GM18858 (cell line): ENCODE measurements around the gene TEX11.
"Not testable (repeated sequence)": the region's sequence is repeated elsewhere in the genome, so short reads cannot be mapped to it uniquely, and the experiment has no call there.

ENCODE experiments used
- ATAC-seq: cut with Tn5 transposase; IDR thresholded peaks from one replicate; pipeline ENCODE4 v1.9.1; 2021; ENCODE audit not compliant: unreplicated experiment

The TEX11 gene

DNA sequence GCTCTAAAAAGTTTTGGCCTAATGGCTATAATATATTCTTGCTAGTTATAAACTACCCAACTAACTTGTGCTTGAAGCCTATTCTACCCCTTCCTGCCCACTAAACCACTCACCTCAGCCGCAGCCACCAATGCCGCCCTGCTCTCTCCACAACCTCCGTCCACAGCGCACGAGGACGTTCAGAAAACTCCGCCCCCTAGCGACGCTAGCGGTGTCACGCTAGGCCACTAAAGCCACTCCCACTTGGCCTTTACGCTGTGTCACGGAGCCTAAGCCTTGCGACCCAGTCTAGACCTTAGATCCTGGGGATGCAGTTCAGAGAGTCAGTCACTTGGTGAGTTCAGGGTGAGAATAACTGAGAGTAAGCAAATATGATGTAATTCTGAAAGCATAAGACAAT, at the start of gene TEX11:
TEX11 (minus strand) TSS at position 171 of the 400 bp plus-strand sequence. CDS start 922 bp downstream, outside the sequence.
- no peak for ATAC-seq

DNA sequence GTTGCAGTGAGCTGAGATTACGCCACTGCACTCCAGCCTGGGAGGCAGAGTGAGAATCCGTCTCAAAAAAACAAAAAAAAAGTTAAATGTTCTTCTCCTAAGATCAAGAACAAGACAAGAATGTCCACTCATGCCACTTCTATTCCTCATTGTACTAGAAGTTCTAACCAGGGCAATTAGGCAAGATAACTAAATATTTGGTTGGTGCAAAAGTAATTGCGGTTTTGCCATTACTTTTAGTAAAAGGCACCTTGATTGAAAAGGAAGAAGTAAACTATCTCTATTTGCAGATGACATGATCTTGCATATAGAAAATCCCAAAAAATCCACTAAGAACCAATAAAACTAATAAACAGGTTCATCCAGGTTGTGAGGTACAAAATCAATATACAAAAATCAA, 46.4 kb upstream of the TEX11 start:
- no peak for ATAC-seq

DNA sequence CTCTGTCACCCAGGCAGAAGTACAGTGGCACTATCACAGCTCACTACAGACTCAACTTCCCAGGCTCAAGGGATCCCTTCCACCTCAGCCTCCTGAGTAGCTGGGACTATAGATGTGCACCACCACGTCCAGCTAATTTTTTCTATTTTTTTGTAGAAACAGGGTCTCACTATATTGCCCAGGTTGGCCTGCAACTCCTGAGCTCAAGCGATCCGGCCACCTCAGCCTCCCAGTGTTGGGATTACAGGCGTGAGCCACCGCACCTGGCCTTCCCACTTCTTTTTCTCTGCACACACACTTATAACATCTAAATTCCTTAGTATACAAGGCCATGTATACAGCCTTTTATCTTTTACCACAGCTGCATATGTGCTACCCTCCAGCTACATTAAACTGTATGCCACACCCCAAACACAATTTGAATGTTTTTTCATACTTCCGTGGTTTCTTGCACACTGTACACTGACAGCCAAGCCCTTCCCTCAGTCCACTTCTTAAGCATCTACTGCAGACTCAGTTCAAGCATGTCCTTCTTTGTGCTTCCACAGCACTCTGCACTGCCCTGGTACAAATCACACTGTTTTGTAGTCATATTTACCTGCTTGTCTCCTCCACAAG, 15.9 kb upstream of the TEX11 start:
- ATAC-seq = no peak

DNA sequence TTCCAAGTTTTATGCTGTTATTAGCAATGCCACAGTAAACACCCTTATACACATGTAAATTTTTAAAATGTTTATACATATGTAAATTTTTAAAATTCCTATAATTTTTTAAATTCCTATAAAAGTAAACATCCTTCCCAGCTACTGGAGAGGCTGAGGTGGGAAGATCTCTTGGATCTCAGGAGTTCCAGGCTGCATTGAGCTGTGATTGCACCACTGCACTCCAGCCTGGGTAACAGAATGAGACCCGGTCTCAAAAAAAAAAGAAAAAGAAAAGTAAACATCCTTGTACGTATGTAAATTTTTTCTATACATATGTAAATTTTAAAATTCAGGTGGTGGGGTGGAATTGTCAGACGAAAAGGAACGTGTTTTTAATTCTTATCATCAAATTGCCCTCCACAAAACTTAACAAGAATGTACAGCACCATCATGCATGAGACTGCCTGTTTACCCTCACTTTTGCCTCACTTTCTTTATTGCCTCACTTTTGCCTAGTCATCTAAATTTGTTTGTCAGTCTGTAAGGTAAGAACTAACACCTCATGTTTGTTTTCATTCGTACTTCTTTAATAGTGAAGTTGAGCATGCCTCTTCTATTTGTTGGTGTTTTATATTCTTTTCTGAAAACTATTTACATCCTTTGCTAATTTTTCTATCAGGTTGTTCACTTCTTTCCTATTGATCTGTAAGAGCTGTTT, 14.4 kb upstream of the TEX11 start:
- ATAC-seq = no peak

DNA sequence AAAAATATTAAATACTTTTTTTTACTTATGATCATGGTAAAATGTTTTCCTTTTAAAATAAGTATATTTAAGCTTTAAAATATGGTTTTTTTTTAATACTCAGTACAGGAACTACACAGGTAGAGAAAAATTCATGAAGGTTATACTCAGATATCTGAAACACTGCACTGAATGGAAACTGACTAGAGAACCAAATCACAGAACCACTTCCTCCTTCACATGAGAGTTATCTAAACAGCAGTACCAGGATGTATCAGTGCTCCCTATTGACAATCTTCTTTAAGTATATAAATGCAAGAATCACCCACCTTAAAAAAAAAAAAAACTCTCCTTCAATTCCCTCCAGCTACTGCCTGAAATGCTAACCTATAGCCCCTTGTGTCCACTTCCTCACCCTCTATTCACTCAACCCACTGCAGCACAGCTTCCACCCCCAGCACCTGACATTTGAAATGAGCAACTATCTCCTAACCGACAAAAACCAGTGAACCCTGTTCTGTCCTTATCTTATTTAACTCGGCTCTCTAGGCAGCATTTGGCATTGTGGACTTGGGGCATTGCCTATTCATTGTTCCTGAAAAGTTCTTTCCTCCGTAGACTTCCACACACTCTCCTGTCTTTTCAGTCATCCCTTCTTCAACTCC, 13.3 kb upstream of the TEX11 start:
- ATAC-seq = no peak

DNA sequence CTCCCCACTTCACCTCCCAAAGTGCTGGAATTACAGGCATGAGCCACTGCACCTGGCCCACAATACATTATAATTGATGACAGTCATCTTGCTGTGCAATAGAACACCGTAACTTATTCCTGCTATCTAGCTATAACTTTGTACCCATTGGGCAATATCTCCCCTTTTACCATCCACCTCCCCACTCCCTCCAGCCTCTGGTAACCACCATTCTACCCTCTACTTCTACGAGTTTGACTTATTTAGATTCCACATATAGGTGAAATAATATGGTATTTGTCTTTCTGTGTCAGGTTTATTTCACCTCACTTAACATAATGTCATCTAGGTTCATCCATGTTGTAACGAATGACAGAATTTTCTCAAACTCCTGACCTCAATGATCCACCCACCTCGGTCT, 8.2 kb upstream of the TEX11 start:
- ATAC-seq = no peak

DNA sequence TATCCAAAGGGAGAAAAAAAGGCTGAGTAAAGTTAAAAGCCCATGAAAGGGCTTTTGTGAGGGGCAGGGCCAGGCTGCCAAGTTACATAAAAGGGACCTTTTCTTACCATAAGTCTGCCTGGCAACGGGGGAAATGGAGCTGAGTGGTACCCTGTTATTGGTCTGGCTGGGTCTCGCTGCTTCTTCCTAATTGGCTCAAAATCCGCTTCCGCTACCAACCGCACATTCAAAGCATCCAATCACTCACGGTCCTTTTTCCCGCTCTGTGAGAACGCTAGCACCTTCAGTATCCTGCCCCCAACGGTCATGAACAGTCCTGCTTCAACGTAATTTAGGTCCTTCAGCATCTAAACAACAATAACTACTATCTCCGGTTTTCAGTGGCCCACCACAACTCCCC, 611 bp downstream of the TEX11 start:
- no peak for ATAC-seq

DNA sequence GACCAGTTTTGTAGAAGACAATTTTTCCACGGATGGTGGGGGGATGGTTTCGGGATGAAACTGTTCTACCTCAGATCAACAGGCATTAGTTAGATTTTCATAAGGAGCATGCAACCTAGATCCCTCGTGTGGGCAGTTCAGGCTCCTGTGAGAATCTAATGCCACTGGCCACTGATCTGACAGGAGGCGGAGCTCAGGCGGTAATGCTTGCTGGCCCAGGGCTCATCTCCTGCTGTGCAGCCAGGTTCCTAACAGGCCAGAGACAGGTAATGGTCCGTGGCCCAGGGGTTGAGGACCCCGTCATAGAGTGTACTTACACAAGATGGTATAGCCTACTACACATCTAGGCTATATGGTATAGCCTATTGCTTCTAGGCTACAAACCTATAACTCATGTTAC, 7.0 kb downstream of the TEX11 start:
- no peak for ATAC-seq

DNA sequence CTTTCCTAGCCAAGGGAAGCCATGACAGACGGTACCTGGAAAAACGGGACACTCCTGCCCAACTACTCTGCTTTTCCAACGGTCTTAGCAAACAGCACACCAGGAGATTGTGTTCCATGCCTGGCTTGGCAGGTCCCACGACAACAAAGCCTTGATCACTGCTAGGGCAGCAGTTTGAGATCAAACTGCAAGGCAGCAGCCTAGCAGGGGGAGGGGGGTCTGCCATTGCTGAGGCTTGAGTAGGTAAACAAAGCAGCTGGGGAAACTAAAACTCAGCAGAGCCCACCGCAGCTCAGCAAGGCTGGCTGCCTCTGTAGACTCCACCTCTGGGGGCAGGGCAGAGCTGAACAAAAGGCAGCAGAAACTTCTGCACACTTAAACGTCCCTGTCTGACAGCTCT, 18.1 kb downstream of the TEX11 start:
- not testable (repeated sequence) for ATAC-seq

DNA sequence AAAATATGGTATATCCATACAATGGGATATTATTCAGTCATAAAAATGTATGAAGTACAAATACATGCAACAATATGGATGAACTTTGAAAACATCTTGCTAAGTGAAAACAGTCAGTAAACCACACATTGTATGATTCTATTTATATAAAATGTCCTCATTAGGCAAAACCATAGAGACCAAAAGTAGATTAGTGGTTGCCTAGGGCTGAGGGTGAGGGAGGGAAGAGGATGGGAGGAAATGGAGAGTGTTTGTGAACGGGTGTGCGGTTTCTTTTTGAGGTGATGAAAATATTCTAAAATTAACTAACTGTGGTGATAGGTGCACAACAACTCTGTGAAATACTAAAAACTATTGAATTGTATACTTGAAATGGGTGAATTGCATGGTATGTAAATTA, 29.6 kb downstream of the TEX11 start:
- no peak for ATAC-seq

DNA sequence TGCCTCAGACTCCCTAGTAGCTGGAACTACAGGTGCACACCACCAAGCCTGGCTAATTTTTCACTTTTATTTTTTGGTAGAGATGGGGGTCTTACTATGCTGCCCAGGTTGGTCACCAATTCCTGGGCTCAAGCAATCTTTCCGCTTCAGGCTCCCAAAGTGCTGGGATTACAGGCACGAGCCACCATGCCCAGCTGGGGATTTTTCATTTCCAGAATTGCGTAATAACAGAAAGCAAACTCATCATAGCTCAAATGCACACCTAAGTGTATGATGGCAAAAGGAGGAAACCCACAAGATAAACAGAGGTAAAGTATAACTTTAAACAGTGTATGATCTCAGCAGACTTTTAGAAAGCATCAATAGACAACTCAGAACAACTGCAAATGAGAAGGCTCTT, 56.2 kb downstream of the TEX11 start:
- no peak for ATAC-seq

DNA sequence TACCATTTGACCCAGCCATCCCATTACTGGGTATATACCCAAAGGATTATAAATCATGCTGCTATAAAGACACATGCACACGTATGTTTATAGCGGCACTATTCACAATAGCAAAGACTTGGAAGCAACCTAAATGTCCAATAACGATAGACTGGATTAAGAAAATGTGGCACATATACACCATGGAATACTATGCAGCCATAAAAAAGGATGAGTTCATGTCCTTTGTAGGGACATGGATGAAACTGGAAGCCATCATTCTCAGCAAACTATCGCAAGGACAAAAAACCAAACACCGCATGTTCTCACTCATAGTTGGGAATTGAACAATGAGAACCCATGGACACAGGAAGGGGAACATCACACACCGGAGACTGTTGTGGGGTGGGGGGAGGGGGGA, 64.4 kb downstream of the TEX11 start:
- not testable (repeated sequence) for ATAC-seq

DNA sequence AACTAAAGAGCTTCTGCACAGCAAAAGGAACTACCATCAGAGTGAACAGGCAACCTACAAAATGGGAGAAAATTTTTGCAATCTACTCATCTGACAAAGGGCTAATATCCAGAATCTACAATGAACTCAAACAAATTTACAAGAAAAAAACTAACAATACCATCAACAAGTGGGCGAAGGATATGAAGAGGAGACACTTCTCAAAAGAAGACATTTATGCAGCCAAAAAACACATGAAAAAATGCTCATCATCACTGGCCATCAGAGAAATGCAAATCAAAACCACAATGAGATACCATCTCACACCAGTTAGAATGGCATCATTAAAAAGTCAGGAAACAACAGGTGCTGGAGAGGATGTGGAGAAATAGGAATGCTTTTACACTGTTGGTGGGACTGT, 64.9 kb downstream of the TEX11 start:
- not testable (repeated sequence) for ATAC-seq

DNA sequence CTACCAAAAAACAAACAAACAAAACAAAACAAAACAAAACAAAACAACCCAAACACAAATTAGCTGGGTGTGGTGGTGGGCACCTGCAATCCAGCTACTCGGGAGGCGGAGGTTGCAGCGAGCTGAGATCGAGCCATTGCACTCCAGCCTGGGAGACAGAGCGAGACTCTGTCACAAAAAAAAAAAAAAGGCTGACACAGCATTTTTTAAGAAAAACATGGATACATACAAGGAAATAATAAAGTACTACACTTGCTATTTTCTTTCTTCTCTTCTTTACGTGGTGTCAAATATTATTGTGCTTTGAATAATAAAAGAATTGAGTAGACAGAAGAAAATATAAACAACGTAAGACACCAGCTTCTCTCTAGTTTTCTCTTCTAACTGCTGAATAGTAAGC, 73.9 kb downstream of the TEX11 start:
- no peak for ATAC-seq

DNA sequence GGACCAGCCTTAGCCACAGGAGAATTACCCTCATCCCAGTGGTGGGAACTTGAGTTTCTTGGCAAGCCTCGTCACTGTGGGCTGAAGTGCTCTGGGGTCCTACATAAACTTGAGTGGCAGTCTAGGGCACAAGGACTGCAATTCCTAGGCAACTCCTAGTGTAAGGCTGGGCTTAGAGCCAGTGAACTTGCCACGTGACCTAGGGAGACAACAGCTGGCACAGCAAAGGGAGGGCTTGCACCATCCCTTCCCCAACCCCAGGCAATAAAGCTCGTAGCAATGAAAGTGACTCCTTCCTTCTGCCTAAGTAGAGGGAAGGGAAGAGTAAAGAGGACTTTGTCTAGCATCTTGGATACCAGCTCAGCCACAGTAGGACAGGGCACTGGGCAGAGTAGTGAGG, 81.8 kb downstream of the TEX11 start:
- no peak for ATAC-seq

DNA sequence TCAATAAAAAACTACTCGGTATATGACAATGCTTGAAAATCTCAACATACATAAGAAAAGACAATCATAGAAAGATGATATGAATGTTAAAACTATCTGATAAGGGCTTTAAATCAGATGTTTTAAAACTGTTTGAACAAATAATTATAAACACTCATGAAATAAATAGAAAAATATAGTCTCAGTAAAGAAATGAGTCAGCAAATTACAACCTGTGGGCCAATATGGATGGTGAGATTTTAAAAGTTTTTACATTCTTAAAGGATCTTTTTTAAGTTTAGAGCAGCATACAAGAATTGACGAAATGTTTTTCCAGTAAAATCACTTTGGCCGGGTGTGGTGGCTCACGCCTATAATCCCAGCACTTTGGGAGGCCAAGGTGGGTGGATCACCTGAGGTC, 83.1 kb downstream of the TEX11 start:
- no peak for ATAC-seq

DNA sequence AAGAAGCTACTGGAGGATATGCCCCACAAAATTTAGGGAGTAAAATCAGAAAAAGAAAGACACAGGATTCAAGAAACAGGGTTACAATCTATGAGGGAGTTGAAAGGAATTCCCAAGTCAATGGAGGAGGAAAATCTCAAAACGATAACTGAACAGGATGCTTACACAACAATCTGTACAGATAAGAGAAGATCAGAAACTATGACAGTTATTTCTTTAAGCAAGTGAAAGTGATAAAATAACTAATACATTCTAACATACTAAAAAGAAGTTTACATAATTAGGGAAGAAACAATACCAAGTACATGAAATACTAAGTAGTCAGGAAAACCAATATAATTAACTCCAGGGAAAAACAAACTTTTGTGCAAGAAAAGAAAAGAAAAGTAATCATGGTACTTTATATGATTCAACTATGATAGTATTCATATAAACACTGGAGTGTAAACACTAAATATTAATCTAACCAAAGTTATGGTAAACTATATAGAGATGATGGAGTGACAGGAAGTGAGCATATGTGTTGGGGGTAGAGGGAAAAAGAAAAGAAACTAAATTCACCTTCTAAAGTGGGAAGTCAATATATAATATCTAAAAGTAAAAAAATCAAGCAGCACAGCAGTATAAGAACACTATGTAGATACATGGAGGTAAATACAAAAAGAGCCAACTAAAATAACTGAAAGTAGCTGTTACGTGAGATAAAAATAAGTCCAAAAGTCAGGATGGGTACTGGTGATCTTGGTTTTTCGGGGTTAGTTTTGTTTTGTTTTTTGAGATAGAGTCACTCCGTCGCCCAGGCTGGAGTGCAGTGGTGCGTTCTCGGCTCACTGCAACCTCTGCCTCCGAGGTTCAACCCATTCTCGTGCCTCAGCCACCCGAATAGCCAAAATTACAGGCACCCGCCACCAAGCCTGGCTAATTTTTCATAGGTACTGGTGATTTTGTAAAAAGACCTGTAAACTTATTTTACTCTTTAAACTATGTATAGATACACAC, 99.3 kb downstream of the TEX11 start:
- no peak for ATAC-seq

DNA sequence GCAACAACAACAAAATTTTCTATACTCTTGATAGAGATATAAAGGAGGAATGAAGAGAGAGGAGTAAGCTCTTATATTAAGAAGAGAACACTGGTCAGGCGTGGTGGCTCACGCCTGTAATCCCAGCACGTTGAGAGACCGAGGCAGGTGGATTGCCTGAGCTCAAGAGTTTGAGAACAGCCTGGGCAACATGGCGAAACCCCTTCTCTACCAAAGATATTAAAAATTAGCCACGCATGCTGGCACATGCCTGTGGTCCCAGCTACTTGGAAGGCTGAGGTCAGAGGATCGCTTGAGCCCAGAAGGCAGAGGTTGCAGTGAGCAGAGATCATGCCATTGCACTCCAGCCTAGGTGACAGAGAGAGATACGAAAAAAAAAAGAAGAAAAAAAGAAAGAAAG, 102.4 kb downstream of the TEX11 start:
- ATAC-seq = no peak

DNA sequence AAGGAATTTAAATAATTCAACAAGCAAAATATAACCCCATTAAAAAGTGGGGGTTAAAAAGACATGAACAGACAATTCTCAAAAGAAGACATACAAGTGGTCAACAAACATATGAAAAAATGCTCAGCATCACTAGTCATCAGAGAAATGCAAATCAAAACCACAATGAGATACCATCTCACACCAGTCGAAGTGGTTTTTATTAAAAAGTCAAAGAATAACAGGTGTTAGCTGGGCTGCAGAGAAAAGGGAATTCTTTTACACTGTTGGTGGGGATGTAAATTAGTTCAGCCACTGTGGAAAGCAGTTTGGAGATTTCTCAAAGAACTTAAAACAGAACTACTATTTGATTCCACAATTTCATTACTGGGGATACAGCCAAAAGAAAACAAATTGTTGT, 111.8 kb downstream of the TEX11 start:
- not testable (repeated sequence) for ATAC-seq

DNA sequence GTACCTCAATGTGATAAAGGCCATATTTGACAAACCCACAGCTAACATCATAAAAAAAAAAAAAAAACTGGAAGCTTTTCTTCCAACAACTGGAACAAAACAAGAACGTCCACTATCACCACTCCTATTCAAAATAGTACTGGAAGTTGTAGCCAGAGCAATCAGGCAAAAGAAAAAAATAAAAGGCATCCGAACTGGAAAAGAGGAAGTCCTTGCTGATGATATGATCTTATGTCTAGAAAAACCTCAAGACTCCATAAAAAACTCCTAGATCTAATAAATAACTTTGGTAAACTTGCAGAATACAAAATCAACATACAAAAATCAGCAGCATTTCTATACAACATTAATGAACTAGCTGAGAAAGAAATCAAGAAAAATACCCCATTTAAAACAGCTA, 134.3 kb downstream of the TEX11 start:
- ATAC-seq = no peak

DNA sequence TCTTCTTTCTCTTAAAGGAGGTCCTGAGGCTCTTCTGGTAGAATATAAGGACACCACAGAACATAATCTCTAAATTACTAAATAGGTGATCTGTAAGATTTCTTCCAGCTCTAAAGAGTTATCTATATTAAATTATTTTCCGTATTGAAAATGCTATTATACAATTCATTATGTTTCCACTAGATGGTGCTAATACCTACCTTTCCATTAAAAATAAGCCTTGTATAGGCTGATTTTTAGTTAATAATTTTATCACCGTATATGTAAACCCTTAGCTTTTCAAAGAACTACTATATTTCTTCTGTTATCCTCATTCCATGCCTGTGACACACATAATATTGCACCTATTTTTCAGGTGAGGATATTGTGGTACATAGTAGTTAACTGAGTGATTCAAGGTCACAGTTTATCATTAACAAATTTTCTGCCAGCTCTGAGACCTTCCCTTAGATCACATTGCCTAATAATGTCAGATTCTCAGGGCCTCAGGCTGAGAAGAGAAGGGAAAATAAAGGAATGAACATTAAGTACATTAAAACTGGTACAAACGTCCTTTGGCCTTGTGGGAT, 138.8 kb downstream of the TEX11 start:
- ATAC-seq = no peak
